ENCODE measurements around the gene RAD9A.

The RAD9A gene

GRCh38 chr11:67379061-67380058 is 12.4 kb upstream of the RAD9A start:
- TF ChIP-seq, protein P1, sequence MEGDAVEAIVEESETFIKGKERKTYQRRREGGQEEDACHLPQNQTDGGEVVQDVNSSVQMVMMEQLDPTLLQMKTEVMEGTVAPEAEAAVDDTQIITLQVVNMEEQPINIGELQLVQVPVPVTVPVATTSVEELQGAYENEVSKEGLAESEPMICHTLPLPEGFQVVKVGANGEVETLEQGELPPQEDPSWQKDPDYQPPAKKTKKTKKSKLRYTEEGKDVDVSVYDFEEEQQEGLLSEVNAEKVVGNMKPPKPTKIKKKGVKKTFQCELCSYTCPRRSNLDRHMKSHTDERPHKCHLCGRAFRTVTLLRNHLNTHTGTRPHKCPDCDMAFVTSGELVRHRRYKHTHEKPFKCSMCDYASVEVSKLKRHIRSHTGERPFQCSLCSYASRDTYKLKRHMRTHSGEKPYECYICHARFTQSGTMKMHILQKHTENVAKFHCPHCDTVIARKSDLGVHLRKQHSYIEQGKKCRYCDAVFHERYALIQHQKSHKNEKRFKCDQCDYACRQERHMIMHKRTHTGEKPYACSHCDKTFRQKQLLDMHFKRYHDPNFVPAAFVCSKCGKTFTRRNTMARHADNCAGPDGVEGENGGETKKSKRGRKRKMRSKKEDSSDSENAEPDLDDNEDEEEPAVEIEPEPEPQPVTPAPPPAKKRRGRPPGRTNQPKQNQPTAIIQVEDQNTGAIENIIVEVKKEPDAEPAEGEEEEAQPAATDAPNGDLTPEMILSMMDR (IDR thresholded peaks at IDR 0.05; ENCODE audit: low read depth, low read length): no peak
- no peak for DNase-seq (ENCODE audit: low read depth, low spot score)
- H3K4me3 ChIP-seq (ENCODE audit: low read depth, low read length): no peak overlapping the region
- in situ Hi-C loops (cut with HindIII; ENCODE audit: low sequenced_read_pairs): no loop called here

- in situ Hi-C loops (cut with HindIII; ENCODE audit: low sequenced_read_pairs): no loop called here
- TF ChIP-seq, protein P1 (IDR thresholded peaks at IDR 0.05; ENCODE audit: low read depth, low read length): no peak
- H3K4me3 ChIP-seq (ENCODE audit: low read depth, low read length): no peak overlapping the region
- DNase-seq (ENCODE audit: low read depth, low spot score): no peak
Observed at GRCh38 chr11:67381244-67381972, 10.4 kb upstream of the RAD9A start.

GRCh38 chr11:67382276-67383136 is 9.3 kb upstream of the RAD9A start:
- peak; percentile 71 for DNase-seq (ENCODE audit: low read depth, low spot score)

DNA sequence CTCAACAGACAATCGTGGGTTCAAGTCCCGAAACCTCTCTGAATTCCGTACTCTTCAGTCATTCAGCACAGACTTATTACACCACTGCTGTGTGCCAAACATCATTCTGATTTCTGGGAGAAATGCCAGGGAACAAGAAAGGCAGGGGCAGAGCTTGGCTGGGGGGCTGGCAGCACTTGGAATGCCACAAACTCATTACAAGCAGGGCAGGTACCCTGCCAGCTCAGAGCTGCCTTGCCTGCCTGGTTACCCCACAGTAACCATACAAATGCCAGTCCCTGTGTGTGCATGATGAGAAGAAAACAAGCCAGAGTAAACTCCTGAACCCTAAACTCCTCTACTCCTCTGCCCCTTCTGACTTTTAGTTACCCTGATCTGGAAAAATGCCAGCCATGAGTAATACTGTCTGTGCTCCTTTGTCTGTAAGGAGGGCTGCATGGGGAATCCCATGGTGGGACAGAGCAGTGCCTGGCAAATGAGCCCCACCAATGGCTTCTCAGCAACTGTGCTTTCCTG is 6.9 kb upstream of the RAD9A start:
- peak; percentile 43 for DNase-seq (ENCODE audit: low read depth, low spot score)
- H3K4me3 ChIP-seq (ENCODE audit: low read depth, low read length): no peak overlapping the region
- TF ChIP-seq, protein P1 (IDR thresholded peaks at IDR 0.05; ENCODE audit: low read depth, low read length): no peak
- in situ Hi-C loops (cut with HindIII; ENCODE audit: low sequenced_read_pairs): no loop called here

More at GRCh38 chr11:67382276-67383136, 9.3 kb upstream of the RAD9A start:
- in situ Hi-C loops (cut with HindIII; ENCODE audit: low sequenced_read_pairs): no loop called here
- H3K4me3 ChIP-seq (ENCODE audit: low read depth, low read length): no peak overlapping the region
- TF ChIP-seq, protein P1 (IDR thresholded peaks at IDR 0.05; ENCODE audit: low read depth, low read length): peak; percentile 99

GRCh38 chr11:67387069-67387468 is 4.7 kb upstream of the RAD9A start:
- in situ Hi-C loops (cut with HindIII; ENCODE audit: low sequenced_read_pairs): no loop called here
- no peak overlapping the region for H3K4me3 ChIP-seq (ENCODE audit: low read depth, low read length)

More at GRCh38 chr11:67387069-67387468, 4.7 kb upstream of the RAD9A start:
- no peak for DNase-seq (ENCODE audit: low read depth, low spot score)
- TF ChIP-seq, protein P1 (IDR thresholded peaks at IDR 0.05; ENCODE audit: low read depth, low read length): no peak

Data from astrocyte of the spinal cord (primary cell).